GM18502 (cell line): ENCODE measurements around the gene DCP2.
A peak's percentile ranks its signal among the peaks of the same experiment; 100 is the strongest.

Experiments used
- ATAC-seq: cut with Tn5 transposase; IDR thresholded peaks from one replicate; pipeline ENCODE4 v1.9.1; 2021; ENCODE audit warnings: mild to moderate bottlenecking; ENCODE audit not compliant: unreplicated experiment, poor library complexity

Gene DCP2

DNA sequence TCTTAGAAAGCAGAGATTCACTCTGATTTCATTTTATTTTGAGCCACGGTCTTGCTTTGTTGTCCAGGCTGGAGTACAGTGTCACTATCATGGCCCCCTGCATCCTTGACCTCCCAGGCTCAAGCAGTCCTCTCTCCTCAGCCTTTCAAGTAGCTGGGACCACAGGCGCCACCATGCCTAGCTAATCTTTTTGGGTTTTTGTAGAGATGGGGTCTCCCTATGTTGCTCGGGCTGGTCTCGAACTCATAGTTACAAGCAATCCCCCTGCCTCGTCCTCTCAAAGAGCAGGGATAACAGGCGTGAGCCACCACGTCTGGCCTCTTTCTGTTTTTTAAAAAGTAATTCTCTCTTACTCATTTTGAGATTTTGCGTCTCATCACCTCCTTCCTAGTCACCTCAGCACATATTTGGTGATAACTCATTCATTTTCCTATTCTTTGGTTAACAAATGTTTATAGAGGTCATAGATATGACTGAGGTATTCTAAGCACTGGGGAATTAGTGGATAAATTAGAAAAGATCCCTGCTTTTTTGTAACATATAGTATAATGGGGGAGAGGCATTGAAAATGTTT, 10.8 kb upstream of the DCP2 start:
- ATAC-seq = no peak

DNA sequence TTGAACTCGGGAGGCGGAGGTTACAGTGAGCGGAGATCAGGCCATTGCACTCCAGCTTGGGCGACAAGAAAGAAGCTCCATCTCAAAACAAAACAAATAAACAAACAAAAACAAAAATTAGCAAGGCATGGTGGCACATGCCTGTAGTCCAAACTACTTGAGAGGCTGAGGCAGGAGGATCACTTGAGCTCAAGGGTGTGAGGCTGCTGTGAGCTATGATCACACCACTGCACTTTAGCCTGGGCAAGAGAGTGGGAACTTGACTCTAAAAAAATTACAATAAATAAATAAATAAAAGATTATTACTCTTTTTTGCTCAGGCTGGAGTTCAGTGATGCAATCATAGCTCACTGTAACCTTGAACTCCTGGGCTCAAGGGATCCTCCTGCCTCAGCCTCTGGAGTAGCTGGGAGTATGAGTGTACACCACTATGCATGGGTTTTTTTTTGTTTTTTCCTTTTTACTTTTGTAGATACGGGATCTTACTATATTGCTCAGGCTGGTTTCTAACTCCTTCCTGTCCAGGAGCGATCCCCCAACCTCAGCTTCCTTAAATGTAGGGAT, 9.0 kb upstream of the DCP2 start:
- no peak for ATAC-seq

DNA sequence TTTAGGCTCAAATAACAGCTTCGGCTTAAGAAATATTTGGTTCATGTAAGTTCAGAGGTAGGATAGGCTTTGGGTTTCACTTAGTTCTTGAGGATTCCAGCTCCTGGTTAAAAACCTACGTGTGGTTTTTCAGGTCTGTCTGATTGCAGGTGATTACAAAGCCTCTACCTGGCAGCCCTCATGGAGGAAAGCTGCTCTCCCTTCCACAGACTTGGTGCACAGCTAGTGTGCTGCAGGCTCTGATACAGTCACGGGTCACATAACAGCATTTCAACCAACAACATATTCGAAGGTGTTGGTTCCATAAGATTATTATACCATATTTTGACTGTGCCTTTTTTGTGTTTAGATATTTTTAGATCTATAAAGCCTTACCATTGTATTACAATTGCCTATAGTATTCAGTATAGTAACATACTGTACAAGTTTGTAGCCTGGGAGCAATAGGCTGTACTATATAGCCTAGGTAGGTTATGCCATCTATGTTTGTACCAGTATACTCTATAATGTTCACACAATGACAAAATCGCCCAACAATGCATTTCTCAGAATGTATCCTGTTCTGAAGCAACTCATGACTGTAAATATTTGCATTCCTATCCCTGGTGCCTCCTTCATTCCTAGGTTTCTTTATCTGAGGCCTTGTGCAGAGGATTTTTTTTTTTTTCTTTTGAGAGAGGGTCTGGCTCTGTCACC, 8.0 kb upstream of the DCP2 start:
- ATAC-seq = no peak

DNA sequence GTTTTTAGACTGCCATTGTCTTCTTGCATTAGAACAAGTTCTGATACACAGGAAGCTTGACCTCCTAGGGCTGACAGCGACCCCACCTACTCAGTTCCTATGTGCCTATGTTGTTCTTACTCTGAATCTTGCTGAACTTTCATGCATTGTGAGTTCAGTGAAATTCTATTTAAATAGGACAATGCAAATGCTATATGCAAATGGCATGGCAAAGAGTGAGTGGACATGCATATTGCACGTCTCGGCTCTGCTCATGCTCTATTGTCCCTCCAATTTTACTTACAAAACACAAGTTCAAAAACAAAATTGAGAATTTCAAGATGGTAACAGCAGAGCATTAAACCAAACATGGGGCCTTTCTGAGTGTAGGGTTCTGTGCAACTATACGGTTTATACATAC, 5.3 kb upstream of the DCP2 start:
- ATAC-seq = no peak

DNA sequence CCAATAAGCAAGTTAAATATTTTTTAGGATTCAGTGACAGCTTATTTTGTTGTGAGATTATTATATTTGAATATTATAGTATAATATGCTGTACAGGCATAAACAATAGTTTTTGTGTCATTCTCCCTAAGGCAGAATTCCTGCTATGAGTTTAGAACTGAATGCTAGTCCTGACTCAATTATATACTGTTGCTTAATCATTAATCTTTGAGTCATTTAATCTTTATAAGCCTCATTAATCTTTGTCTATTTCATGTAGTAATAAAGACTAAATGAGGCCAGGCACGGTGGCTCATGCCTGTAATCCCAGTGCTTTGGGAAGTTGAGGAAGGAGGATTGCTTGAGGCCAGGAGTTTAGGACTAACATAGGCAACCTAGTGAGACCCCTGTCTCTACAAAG, 3.6 kb upstream of the DCP2 start:
- no peak for ATAC-seq

DNA sequence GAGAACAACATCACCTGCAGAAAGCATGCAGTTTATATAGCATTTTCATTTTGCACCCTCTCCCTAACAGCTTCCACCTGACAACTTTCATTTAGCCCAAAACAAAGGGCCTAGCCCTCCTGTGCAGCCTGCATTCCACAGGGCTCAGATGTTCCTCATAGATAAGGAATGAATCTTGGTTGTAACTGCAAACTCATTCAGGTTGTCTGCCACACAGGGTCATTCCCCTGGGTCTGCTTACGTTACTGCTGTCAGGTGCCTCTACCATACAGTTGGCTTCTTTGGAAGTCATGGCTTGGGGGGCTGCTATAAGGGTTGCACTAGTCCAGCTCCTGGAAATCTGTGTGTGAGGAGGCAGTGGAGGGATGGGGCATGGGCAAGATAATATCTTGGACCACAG, 2.7 kb upstream of the DCP2 start:
- ATAC-seq = no peak

DNA sequence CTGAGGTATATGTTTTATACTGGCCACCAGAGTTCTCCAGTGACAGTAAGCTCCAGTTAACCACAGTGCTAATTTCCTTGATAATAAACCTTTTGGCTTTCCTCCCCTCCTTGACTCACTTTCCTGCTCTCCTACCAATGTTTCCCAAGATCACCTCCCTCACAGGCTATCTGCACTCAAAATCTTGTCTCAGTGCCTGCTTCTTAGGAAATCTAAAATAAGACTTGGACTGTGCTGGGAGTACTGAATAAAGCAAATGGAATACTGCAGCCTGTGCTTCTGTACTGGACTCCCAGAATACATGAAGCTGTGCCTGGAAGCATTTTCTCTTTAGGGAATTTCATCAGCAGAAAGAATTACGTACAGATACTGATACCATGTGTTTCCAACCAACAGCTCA, 1.7 kb upstream of the DCP2 start:
- ATAC-seq = no peak

DNA sequence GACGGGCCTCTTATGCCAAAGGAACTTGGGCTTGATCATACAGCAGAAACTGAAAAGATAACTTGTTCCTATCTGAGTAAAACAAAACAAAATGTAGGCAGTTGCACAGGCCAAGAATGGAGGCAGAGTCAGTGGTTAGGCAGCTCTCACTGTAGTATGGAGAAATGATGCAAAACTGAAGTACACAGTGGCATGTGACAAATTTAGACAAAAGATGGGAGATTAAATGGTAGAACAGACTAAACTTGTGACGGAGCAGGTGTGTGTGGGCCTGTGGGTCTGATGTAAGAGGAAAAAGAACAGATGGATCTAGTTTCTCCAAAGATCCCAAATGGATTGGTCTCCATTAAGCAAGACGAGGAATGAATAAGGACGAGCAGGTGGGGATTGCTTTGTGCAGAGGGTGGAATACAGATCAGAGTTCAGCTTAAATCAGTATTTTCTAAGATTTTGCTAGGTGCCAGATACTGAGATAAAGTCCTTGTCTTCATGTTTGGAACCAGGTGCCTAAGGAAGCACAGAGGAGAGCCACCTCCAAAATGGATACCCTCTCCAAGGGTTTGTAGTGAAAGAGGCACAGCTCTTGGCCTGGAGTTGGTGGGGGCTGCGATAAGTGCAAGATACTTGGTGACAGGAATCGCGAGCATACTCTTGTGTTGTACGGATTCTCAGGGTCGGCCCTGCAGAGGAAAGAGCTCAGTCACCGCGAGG, 722 bp upstream of the DCP2 start:
- peak; percentile 30 for ATAC-seq

DNA sequence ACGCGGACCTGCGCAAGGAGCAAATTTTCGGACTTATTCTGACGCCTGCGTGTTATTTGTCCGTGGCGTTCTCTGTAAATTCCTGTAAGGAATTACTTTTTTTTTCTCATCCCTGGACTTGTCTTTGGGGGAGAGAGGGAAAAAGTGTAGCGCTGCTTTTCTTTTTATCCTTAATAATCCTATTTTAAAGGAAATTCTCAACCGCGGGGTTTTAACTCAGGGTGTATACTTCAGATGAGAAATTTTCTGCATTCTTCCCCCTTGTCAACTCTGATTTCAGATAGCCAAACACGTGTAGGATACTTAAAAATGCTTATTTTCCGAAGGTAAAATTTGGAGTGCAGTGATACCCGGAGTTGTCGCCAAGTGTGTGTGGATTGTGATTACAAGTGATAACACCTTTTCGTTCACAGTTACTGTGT, 853 bp downstream of the DCP2 start:
- no peak for ATAC-seq

DNA sequence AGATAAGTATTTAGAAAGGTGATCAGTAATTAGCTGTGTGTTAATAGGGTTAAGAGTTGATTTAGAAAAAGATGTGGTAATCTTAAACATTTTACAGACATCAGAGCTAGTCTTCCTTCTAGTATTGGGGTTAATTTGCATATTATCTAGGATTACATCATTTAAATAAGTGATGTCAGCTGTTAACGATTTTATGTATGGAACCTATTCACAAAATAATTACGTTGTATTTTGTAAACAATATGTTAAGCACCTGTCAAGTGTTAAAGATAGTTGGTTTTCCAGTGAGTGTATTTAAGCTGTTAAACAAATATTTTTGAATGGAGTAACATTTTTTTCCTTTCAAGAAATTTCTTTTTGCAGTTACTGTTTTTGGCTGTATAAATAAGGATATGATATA, 2.2 kb downstream of the DCP2 start:
- ATAC-seq = no peak

DNA sequence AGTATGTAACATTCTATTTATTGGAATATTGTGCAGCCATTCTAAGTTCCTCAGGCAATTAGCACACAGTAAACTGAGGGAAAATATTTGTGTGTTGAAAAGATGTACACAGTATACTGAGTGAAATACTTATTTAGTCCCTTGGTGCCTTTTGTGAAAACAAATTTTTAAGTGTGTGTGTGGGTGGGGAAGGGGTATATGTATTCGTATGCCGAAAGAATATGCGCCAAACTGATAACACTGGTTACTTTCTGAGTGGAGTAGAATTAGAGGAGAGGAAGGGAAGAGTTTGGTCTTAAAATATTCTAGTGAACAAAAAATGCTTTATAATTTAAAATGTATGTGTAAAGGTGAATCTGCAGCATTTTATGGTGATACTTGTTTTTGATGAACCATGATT, 3.1 kb downstream of the DCP2 start:
- no peak for ATAC-seq

DNA sequence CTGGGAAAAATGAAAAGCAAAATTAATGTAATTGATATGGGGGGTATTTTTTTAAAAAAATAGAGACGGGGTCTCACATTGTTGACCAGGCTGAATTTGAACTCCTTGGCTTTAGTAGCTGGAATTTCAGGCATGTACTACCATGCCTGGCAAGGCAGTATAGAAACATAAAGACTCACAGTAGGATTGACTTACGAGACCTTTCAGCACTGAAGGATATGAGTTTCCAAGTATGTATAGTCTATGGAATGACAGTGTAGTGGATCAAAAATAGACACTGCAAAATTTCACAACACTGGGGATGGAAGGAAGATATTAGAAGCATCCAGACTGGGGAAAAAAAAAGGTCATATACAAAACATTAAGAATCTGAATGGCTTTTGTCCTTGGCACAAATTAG, 6.8 kb downstream of the DCP2 start:
- no peak for ATAC-seq

DNA sequence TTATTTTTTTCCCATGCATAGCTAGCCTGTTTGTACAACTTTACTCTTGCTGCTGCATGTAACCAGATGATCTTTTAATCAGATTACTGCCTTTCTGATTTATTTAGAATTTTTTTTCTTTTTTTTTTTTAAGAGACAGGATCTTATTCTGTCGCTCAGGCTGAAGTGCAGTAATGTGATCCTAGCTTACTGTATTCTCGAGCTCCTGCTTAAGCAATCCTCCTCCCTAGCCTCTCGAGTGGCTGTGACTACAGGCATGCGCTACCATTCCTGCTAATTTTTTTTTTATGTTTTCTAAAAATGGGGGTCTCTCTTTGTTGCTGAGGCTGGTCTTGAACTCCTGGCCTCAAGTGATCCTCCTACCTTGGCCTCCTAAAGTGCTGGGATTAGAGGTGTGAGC, 9.6 kb downstream of the DCP2 start:
- no peak for ATAC-seq

DNA sequence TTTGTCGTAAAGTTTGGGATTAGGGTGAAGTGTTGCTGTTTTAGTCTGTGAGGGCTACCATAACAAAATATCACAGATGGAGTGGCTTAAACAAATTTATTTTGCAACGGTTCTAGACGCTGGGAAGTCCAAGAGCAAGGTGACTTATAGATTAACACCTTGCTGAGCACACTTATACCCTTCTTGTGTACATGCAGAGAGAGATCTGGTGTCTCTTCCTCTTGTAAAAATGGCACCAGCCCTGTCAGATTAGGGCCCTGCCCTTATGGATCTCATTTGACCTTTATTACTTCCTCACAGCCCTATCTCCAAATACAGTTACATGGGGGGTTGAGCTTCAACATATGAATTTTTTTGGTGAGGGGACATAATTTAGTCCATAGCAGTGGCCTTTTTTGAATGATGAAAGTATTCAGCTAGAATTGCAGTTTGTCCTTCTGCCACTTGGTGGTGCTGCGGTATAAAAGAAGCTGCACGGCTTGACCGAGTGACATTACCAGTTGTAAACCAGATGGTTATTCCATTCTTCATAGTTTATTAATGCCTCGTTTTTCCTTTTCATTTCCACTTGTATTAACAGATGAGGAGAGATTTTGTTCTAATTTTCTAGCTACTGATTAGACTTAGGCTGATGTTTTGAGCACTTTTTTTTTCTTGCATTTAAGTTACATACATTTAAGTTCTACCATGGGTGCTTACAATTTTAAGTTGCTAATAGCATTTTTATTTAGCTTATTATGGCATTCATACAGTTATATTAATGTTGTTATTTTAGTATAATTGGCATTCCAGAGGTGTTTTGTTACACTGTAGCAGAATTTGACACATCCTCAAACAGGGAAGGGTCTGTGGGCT, 19.4 kb downstream of the DCP2 start:
- ATAC-seq = peak; percentile 82

DNA sequence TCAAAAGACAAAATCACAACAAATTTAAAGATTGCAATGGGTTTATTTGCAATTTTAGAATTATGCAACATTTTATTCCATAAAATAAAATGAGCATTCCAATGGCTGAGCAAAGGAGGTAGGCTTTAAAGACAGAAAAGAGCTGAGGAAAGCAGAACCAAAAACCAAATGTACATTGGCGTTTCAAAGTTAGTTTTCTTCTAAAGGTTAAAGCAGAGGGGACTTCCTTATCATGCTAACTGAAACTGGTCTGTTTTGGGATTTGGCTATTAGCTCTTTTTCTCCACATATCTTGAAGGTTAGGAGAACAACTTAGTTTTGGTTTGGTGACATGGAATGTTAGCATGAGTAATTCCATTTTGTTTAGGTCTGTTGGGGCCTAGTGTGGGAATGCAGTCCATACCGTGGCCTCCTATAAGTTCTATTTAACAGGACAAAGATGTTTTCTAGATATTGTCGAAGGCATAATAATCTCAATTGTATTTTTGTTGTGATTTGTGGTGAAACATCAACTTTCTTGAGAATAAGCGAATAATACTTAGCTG, 20.3 kb downstream of the DCP2 start:
- no peak for ATAC-seq

DNA sequence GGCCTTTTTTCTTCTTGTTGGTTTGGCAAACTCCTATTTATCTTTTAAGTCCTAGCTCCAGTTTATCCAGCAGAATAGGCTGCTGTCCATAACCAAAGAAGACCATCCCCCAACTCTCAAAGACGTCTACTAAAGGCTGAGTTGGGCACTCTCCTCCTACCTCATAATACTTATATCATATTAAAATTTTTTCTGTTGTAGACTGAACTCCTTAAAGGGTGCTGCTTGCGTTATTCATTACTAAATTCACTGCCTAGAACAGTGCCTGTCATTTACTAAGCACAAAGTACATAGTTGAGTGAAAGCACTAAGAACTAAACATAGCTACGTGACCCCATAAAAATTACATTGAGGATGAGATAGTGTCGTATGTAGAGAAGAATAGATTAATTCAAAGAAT, 21.7 kb downstream of the DCP2 start:
- no peak for ATAC-seq

DNA sequence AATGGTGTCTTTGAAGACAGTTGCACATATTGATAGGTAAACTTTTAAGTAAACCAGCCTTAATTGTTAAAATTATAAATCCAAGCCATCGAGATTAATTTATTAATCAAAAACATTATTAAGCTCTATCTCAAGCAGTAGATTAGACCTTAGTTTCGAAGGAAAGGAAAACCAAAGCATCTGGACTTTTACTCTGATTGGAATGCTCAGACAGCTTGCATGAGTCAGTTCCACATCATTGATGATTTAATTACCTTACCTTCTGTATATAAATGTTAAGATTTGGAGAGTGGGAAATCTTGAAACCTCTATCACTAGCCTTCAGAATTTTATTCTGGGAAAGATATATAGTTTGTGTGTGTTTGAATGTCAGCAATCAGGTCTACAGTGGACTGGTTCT, 23.9 kb downstream of the DCP2 start:
- ATAC-seq = no peak

DNA sequence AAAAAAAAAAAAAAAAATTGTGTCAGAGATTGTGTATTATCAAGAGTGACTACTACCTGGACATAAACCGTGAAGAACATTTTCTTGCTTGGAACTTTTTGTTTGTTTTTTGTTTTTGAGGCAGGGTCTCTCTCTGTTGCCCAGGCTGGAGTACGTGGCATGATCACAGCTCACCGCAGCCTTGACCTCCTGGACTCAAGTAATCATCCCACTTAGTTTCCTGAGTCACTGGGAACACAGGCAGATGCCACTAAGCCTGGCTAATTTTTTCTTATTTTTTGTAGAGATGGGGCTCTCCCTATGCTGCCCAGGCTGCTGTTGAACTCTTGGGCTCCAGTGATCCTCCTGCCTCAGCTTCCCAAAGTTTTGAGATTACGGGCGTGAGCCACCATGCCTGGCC, 25.8 kb downstream of the DCP2 start:
- ATAC-seq = no peak

DNA sequence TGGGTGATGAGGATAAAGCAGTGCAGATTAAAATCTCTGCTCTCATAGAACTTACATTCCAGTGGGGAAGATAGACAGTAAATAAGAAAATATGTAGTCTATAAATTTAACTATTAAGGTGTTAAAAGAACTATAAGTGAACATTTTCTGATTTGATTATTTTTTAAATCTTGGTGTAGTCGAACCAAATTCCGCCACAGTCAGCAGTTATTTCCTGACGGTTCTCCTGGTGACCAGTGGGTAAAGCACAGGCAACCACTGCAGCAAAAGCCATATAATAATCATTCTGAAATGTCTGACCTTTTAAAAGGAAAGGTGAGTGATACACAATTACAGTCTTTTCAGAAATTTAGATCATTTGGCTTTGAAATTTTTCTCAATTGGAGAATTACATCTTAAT, 27.2 kb downstream of the DCP2 start:
- ATAC-seq = no peak

DNA sequence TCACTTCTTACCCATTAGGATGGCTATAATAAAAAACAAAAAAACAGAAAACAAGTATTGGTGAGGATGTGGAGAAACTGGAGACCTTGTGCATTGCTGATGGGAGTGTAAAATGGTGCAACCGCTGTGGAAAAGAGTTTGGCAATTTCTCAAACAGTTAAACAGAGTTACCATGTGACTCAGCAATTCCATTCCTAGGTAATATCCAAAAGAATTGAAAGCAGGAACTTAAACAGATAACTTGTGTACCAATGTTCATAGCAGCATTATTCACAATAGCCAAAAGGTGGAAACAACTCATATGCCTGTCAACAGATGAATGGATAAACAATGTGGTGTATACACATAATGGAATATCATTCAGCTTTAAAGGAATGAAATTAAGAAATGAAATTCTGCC, 28.9 kb downstream of the DCP2 start:
- no peak for ATAC-seq
